GM06990 (cell line): ENCODE results near the gene IRAK1.
"Not testable (repeated sequence)": the region's sequence is repeated elsewhere in the genome, so short reads cannot be mapped to it uniquely, and the experiment has no call there.

Source experiments
- DNase-seq: peaks from one replicate; pipeline ENCODE4 v3.0.0-alpha.2; 2011; ENCODE audit not compliant: insufficient read length; ENCODE audit errors: extremely low read depth
- H3K27me3 ChIP-seq: replicated peaks from 2 replicates; pipeline ENCODE4 v1.6.0; 2011; ENCODE audit warnings: low read length; ENCODE audit not compliant: control insufficient read depth, insufficient read depth
- H3K36me3 ChIP-seq: 2 replicates; pipeline ENCODE4 v1.5.1; 2011; ENCODE audit warnings: low read length; ENCODE audit not compliant: control insufficient read depth, insufficient read depth
- H3K4me3 ChIP-seq: replicated peaks from 2 replicates; pipeline ENCODE4 v1.5.1; 2011; ENCODE audit warnings: low read depth, mild to moderate bottlenecking, control low read depth, low read length
- TF ChIP-seq, protein P1 (sequence below): IDR thresholded peaks from 2 replicates; pipeline ENCODE4 v1.5.1; 2011; ENCODE audit warnings: low read length, control low read depth, mild to moderate bottlenecking, inconsistent platforms; ENCODE audit not compliant: insufficient read depth, poor library complexity, severe bottlenecking

The IRAK1 gene

DNA sequence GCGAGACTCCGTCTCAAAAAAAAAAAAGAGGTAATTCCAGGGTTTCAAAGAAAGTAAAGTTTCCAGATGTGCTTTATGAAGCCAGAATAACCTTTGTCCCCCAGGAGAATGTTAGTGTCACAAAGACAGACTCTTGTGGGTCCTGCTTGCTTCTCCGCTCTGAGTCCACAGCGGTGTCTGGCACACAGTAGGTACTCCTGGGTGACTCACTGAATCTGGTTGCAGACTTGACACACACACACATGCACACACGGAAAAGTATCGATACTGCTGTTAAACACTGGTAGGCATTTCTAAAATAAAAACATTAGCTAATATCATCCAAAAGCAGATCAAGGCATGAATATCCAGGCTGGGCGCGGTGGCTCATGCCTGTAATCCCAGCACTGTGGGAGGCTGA is 24.2 kb downstream of the IRAK1 start:
- Histone ChIP-seq H3K36me3 (no peaks in the 10 kb centered on the region), H3K4me3 (no peak overlapping the region), H3K27me3 (no peaks in the 10 kb centered on the region)
- no peak for DNase-seq
- TF ChIP-seq, protein P1, sequence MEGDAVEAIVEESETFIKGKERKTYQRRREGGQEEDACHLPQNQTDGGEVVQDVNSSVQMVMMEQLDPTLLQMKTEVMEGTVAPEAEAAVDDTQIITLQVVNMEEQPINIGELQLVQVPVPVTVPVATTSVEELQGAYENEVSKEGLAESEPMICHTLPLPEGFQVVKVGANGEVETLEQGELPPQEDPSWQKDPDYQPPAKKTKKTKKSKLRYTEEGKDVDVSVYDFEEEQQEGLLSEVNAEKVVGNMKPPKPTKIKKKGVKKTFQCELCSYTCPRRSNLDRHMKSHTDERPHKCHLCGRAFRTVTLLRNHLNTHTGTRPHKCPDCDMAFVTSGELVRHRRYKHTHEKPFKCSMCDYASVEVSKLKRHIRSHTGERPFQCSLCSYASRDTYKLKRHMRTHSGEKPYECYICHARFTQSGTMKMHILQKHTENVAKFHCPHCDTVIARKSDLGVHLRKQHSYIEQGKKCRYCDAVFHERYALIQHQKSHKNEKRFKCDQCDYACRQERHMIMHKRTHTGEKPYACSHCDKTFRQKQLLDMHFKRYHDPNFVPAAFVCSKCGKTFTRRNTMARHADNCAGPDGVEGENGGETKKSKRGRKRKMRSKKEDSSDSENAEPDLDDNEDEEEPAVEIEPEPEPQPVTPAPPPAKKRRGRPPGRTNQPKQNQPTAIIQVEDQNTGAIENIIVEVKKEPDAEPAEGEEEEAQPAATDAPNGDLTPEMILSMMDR: no peak

DNA sequence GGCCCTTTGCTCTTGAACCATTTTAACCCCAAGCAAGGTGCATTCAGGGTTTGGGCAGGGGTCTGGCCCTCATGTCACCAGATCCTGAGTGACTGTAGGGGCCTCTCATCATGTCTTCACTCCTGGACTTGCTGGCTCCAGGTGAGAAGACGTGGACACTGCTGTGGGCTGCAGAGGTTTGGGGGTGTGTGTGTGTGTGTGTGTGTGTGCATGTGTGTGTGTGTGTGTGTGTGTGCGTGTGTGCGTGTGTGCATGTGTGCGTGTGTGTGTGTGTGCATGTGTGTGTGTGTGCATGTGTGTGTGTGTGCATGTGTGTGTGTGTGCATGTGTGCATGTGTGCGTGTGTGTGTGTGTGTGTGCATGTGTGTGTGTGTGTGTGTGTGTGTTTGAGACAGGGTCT is 25.3 kb downstream of the IRAK1 start:
- not testable (repeated sequence) for DNase-seq, H3K27me3 ChIP-seq, H3K36me3 ChIP-seq, H3K4me3 ChIP-seq

DNA sequence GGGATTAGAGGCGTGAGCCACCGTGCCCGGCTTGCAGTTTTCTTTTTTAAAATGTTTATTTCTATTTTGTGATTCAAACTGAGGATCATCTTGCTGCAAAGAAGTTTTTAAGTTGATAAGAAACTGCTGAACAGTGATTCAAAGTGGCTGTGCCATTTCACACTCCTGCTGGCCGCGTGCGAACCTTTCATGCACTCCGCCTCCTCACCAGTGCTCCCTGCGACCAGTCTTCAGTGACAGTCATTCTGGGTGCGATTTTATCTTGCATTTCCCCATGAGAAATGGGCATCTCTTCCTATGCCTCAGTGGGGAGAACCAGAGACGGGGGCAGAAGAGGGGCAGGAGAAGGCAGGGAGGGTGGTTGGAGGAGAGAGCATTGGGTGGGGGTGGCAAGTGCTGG is 25.7 kb downstream of the IRAK1 start:
- TF ChIP-seq, protein P1: no peak
- H3K27me3 ChIP-seq: no peaks in the 10 kb centered on the region
- DNase-seq: no peak

DNA sequence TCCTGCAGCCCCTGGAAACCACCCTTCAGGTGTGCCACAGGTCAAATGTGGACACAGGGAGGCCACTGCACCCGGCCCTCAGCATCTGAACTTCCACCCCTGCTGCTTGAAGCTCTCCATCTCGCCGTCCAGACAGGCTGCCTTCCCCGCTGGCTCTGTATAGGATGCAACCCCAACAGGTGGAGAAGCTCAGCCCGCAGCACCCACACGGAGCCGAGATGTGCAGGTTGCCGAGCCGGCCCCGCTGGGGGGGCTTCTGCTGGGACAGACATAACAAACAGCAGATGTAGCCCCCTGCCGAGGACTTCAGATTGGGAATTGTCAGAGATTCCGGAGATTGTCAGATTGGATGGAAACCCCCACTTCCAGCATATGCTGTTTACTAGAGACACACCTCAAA is 26.6 kb downstream of the IRAK1 start:
- DNase-seq: no peak
- H3K4me3 ChIP-seq: no peak overlapping the region
- H3K36me3 ChIP-seq: no peaks in the 10 kb centered on the region
- no peaks in the 10 kb centered on the region for H3K27me3 ChIP-seq
- TF ChIP-seq, protein P1: no peak

More for the DNA sequence above, 25.7 kb downstream of the IRAK1 start:
- Histone ChIP-seq H3K4me3 (no peak overlapping the region), H3K36me3 (no peaks in the 10 kb centered on the region)

DNA sequence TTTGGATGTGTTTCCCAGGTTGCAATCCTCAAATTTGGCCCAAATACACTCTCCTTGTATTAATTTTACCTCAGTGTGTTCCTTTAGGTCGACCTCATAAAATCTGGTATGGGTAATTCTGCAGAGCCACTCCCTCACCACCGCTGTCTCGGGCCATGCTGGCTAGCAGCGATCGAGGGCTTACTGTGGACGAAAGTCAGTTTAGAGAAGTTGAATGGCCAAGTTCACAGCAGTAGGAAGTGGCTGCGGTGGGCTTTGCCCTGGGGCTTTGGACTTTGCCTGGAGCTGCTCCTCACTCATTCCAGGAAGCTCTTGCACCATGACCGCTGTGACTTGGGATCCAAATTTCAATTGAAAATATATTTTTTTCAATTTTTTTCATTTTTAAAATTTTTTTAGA is 27.5 kb downstream of the IRAK1 start:
- no peaks in the 10 kb centered on the region for H3K36me3 ChIP-seq
- no peak for DNase-seq
- no peak overlapping the region for H3K4me3 ChIP-seq
- TF ChIP-seq, protein P1: no peak
- H3K27me3 ChIP-seq: no peaks in the 10 kb centered on the region

DNA sequence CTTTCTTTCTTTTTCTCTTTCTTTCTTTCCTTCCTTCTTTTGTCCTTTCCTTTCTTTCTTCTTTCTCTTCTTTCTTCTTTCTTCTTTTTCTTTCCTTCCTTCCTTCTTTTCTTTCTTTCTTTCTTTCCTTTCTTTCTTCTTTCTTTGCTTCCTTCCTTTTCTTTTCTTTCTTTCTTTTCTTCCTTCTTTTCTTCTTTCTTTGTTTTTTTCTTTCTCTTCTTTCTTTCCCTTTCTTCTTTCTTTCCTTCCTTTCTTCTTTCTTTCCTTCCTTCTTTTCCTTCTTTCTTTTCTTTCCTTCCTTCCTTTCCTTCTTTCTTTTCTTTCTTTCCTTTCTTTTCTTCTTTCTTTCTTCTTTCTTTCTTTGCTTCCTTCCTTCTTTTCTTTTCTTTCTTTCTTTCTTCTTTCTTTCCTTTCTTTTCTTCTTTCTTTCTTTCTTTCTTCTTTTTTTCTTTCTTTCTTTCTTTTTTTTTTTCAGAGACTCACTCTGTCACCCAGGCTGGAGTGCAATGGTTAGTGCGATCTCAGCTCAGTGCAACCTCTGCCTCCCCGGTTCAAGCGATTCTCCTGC is 28.6 kb downstream of the IRAK1 start:
- no peak for DNase-seq
- Histone ChIP-seq H3K4me3 (no peak overlapping the region), H3K36me3 (no peaks in the 10 kb centered on the region), H3K27me3 (no peaks in the 10 kb centered on the region)
- TF ChIP-seq, protein P1: no peak
